Central memory CD8-positive, alpha-beta T cell (primary cell): ENCODE results near the gene ATP6V0C.
A peak's percentile ranks its signal among the peaks of the same experiment; 100 is the strongest.
"Not testable (repeated sequence)": the region's sequence is repeated elsewhere in the genome, so short reads cannot be mapped to it uniquely, and the experiment has no call there.

Experiments used
- ATAC-seq: fragments of 150-1000 bp; cut with Tn5 transposase; replicated peaks from 2 replicates; pipeline ENCODE4 v1.10.0; 2022; ENCODE audit warnings: mild to moderate bottlenecking, moderate FRiP score, moderate number of reproducible peaks; ENCODE audit not compliant: poor library complexity, severe bottlenecking; ENCODE audit errors: extremely low read depth
- DNase-seq, 2 donors: peaks; one replicate each; pipeline ENCODE4 v3.0.0; 2021; ENCODE audit warnings: low spot score in 2 of 2
- H3K27ac Mint-ChIP-seq: one replicate; pipeline ENCODE4 v1.8.0; 2022; ENCODE audit warnings: low read depth, mild to moderate bottlenecking, moderate library complexity, mixed read lengths
- H3K27me3 Mint-ChIP-seq: one replicate; pipeline ENCODE4 v1.8.0; 2022; ENCODE audit warnings: mixed read lengths
- H3K36me3 Mint-ChIP-seq: one replicate; pipeline ENCODE4 v1.8.0; 2022; ENCODE audit warnings: mild to moderate bottlenecking, moderate library complexity, mixed read lengths; ENCODE audit not compliant: insufficient read depth
- H3K4me1 Mint-ChIP-seq: one replicate; pipeline ENCODE4 v1.8.0; 2022; ENCODE audit warnings: mixed read lengths
- H3K4me3 Mint-ChIP-seq: one replicate; pipeline ENCODE4 v1.8.0; 2022; ENCODE audit warnings: mild to moderate bottlenecking, moderate library complexity, mixed read lengths
- H3K9me3 Mint-ChIP-seq: one replicate; pipeline ENCODE4 v1.8.0; 2022; ENCODE audit warnings: mixed read lengths

Gene ATP6V0C

DNA sequence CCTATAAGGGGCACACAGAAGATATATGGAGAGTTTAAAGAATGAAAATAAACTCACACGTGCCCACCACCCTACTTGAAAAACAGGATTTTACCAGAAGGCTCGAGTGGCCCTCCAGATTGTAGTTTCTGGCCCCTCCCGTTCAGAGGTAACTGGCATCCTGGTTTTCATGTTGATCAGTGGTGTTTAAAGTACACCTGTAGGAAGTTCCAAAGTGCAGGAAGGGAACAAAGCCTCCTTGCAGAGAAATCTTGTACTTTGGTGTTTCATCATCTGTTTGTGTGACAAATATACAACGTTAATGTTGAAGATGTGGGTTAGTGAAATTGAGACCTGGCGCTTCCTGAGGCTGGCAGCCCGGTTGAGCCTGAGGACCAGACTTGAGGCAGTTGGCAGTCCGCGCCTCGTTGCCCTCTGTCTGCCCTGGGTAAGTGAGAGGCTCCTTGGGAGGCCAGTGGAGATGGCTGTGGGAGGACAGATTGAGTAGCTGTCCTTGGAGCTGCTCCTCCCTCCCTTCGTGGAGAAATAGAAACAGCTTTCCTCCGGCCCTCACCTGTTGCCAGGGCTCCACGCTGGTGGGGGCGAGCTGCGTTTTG is 36.6 kb downstream of the ATP6V0C start:
- H3K4me1 Mint-ChIP-seq, H3K36me3 Mint-ChIP-seq, H3K27me3 Mint-ChIP-seq, DNase-seq, H3K27ac Mint-ChIP-seq, ATAC-seq, H3K4me3 Mint-ChIP-seq, H3K9me3 Mint-ChIP-seq: not testable (repeated sequence)

DNA sequence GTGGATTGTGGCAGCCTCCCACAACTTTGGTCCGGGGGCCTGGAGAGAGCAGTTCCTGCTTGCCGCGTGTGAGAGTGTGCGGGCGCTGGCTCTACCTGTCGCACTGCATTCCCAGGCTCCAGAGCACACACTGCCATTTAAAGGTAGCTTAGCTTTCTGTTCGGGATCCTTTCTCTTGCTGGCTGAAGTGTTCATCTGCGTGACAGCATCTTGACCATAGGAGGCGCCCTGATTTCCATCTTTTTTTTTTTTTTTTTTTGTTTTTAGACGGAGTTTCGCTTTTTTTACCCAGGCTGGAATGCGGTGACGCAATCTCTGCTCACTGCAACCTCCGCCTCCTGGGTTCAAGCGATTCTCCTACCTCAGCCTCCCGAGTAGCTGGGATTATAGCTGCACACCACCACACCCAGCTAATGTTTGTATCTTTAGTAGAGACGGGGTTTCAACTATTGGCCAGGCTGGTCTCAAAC is 37.7 kb downstream of the ATP6V0C start:
- not testable (repeated sequence) for H3K27me3 Mint-ChIP-seq, DNase-seq, H3K4me3 Mint-ChIP-seq, H3K9me3 Mint-ChIP-seq, H3K27ac Mint-ChIP-seq, H3K4me1 Mint-ChIP-seq, ATAC-seq, H3K36me3 Mint-ChIP-seq

DNA sequence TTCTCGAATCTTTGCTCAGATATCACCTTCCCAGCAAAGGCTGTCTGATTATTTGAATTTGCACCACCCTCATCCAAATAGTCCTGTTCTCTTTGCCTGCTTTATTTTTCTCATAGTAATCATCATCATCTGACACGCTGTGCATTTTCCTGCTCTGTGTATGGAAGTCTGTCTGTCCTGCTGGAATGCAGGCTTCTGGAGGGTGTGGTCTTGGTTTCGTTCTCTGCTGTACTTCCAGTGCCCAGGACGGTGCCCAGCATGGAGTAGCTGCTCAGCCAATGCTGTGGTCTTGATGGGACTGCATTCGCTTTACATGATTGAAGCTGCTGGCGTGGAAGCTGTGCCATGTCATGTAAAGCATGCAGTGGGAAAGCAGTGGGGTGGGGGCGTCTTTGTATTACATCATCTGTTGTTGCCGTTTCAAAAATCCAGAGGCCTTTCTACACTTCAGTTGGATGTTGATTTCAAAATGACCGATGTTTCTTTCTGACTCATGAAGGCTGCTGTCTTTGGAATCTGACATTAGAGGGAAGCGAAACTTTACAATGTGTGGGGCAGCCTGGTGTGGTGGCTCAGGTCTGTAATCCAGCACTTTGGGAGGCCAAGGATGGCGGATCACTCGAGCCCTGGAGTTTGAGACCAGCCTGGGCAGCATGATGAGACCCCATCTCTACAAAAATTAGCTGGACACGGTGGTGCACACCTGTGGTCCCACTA is 41.1 kb downstream of the ATP6V0C start:
- not testable (repeated sequence) for DNase-seq, ATAC-seq, H3K9me3 Mint-ChIP-seq, H3K4me3 Mint-ChIP-seq, H3K27ac Mint-ChIP-seq, H3K36me3 Mint-ChIP-seq, H3K27me3 Mint-ChIP-seq, H3K4me1 Mint-ChIP-seq

DNA sequence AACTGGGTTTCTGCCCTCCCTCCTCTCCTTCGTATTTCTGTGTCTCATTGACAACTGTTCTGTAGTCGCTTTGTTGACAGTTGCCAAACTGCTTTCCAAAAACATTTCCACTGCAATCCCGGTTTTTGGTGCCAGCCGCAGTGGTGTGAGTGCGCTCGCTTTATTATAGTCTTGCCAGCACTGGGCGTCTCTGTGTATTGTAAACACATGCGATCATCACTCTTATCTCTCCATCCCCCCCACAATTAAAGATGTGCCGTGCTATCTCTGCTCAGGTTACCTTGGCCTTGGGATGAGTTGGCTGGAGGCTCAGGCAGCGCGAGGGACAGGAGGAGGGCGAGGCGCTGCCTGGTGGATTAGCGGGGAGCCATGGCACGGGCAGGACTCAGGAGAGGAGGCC is 43.4 kb downstream of the ATP6V0C start:
- not testable (repeated sequence) for H3K36me3 Mint-ChIP-seq, ATAC-seq, H3K27me3 Mint-ChIP-seq, DNase-seq, H3K4me3 Mint-ChIP-seq, H3K27ac Mint-ChIP-seq, H3K9me3 Mint-ChIP-seq, H3K4me1 Mint-ChIP-seq

DNA sequence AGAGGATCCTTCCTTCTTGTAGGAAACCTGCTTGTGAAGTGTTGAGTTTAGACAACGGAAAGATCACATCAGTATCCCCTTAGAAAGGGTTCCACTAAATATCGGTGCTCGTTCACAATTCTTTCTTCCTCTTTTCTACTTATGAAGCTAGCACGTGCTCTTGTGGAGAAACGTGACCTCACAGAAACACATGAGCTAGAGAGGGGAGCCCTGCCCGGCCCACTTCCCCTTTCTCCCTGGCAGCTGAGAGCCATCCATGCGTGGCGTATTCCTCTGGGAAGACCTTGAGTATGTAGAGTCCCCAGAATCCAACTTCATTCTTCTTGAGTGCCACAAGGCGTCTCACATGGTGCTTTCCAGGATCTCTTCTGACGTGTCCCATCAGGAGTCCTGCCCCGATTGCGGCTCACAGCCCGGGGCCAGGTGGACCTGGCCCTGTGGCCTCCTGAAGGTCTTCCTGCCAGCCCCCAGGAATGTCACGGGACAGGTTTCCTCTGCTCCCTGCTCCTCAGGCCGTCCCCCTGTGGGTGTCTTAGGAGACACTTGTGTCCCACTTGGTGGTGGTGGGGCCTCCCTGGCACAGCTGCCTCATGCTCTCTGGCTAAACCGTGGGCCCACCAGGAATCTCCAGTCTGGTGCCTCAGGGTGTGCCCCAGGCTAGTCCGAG is 46.5 kb downstream of the ATP6V0C start:
- H3K27ac Mint-ChIP-seq, result not testable (repeated sequence)

DNA sequence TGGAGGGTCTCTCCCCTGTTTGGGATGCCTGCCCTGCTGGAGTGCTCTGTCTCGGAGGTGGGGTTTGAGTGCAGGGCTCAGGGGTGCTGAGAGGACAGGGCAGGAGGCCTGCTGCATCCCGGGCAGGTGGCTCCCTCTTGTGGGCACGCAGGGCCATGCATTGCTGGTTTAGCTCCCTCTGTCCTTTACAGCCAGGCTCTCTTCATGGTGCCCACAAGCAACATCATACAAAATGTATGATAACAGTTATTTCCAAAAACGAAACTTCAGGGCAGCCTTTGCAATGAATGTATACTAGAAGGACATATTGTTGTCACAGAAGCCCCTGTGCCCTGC is 47.0 kb downstream of the ATP6V0C start:
- not testable (repeated sequence) for H3K4me3 Mint-ChIP-seq, H3K27ac Mint-ChIP-seq, H3K27me3 Mint-ChIP-seq, H3K4me1 Mint-ChIP-seq, H3K36me3 Mint-ChIP-seq, H3K9me3 Mint-ChIP-seq
- DNase-seq (peak; percentile 52 to 53), ATAC-seq (peak; percentile 81)

More for the DNA sequence above, 46.5 kb downstream of the ATP6V0C start:
- H3K27me3 Mint-ChIP-seq, H3K4me1 Mint-ChIP-seq, H3K4me3 Mint-ChIP-seq, H3K9me3 Mint-ChIP-seq, H3K36me3 Mint-ChIP-seq, DNase-seq, ATAC-seq: not testable (repeated sequence)

DNA sequence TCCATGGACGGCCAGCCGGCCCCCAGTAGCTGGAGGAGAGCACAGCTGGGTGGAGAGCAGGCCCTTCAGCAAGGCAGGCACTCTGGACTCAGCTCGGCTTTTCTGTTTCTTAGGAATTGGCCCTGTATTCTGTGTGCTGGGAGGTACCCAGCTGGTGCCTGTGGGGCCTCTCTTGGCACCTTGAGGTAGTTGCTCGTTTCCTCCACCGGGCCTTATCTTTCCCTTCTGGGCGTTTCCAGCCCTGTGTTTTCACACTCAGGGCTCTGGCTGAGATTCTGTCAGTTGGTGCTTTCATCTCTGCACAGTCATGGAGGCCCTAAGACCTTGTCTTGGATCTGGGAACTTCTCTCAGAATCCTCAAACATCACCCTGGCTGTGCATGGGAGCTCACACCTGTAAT is 53.8 kb downstream of the ATP6V0C start:
- not testable (repeated sequence) for DNase-seq, H3K27me3 Mint-ChIP-seq, H3K27ac Mint-ChIP-seq, ATAC-seq, H3K4me3 Mint-ChIP-seq, H3K36me3 Mint-ChIP-seq, H3K4me1 Mint-ChIP-seq, H3K9me3 Mint-ChIP-seq

DNA sequence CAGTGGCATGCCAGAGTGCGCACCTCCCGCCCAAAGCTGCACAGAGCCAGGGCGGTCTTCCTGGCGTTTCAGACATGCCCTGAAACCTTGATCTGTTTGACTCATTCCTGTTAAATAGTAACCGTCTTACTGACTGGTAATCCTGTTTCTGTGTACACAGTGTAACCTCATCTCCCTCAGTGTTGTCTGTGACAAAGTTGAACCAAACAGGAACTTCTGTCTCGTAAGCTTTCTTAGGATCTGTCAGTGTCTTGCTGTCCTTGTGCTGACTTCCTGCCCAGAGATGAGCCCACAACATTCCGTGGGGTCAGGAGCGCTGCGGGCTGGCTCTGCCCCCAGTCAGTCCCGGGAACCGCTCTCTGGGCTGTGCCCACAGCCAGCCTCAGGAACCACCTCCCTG is 54.8 kb downstream of the ATP6V0C start:
- H3K9me3 Mint-ChIP-seq, DNase-seq, H3K27me3 Mint-ChIP-seq, H3K36me3 Mint-ChIP-seq, H3K27ac Mint-ChIP-seq, H3K4me1 Mint-ChIP-seq, H3K4me3 Mint-ChIP-seq, ATAC-seq: not testable (repeated sequence)
